Fibroblast of upper back skin (primary cell): ENCODE measurements around the gene CLEC16A.

Experiments used
- DNase-seq: peaks from one replicate; pipeline ENCODE4 v3.0.0-alpha.2; 2013

Gene CLEC16A

GRCh38 chr16:10992112-10992511 lies 47.7 kb downstream of the CLEC16A start:
- peak; percentile 74 for DNase-seq

GRCh38 chr16:10992797-10993196 lies 48.4 kb downstream of the CLEC16A start:
- peak; percentile 78 for DNase-seq

GRCh38 chr16:10993649-10994048 lies 49.3 kb downstream of the CLEC16A start:
- DNase-seq = no peak

- DNase-seq = no peak
These were observed 50.2 kb downstream of the CLEC16A start for GRCh38 chr16:10994571-10994970.

- DNase-seq = no peak
These were observed 51.2 kb downstream of the CLEC16A start for GRCh38 chr16:10995565-10995964.

GRCh38 chr16:10997485-10997884 lies 53.1 kb downstream of the CLEC16A start:
- DNase-seq = no peak

GRCh38 chr16:10999300-10999699 lies 54.9 kb downstream of the CLEC16A start:
- no peak for DNase-seq

GRCh38 chr16:11001611-11002010 lies 57.2 kb downstream of the CLEC16A start:
- DNase-seq = no peak

GRCh38 chr16:11003141-11003540 lies 58.8 kb downstream of the CLEC16A start:
- DNase-seq = no peak

GRCh38 chr16:11004351-11004750 lies 60.0 kb downstream of the CLEC16A start:
- peak; percentile 79 for DNase-seq

GRCh38 chr16:11004973-11005610 lies 60.7 kb downstream of the CLEC16A start:
- DNase-seq = peak; percentile 88

- DNase-seq = peak; percentile 80
These were observed 61.2 kb downstream of the CLEC16A start for GRCh38 chr16:11005611-11005975.

- peak; percentile 25 for DNase-seq
These were observed 62.3 kb downstream of the CLEC16A start for GRCh38 chr16:11006656-11007055.

GRCh38 chr16:11007714-11008280 lies 63.4 kb downstream of the CLEC16A start:
- DNase-seq = no peak

GRCh38 chr16:11009027-11009755 lies 64.8 kb downstream of the CLEC16A start:
- no peak for DNase-seq

GRCh38 chr16:11010575-11011221 lies 66.3 kb downstream of the CLEC16A start:
- no peak for DNase-seq

GRCh38 chr16:11011326-11011725 lies 67.0 kb downstream of the CLEC16A start:
- DNase-seq = no peak

GRCh38 chr16:11012841-11013240 lies 68.5 kb downstream of the CLEC16A start:
- DNase-seq = no peak

- DNase-seq = no peak
These were observed 69.8 kb downstream of the CLEC16A start for GRCh38 chr16:11014136-11014535.

GRCh38 chr16:11015076-11015475 lies 70.7 kb downstream of the CLEC16A start:
- DNase-seq = no peak

- no peak for DNase-seq
These were observed 71.2 kb downstream of the CLEC16A start for GRCh38 chr16:11015607-11016006.

GRCh38 chr16:11016524-11016988 lies 72.2 kb downstream of the CLEC16A start:
- no peak for DNase-seq

GRCh38 chr16:11016993-11017392 lies 72.6 kb downstream of the CLEC16A start:
- DNase-seq = peak; percentile 67

- DNase-seq = no peak
These were observed 73.1 kb downstream of the CLEC16A start for GRCh38 chr16:11017499-11017898.
